HG03342 (cell line): Measurements from ENCODE around the gene ETV1.

Experiments
- ATAC-seq: cut with Tn5 transposase; IDR thresholded peaks from one replicate; pipeline ENCODE4 v1.9.1; 2021; ENCODE audit warnings: mild to moderate bottlenecking, moderate library complexity; ENCODE audit not compliant: unreplicated experiment

Gene ETV1

GRCh38 chr7:13989126-13989948, at the start of gene ETV1:
Gene ETV1, minus strand, starts transcription at chr7:13989666. Its CDS starts 614 bp downstream, at chr7:13989052.
- no peak for ATAC-seq

GRCh38 chr7:14024406-14024805, 34.9 kb upstream of the ETV1 start:
- ATAC-seq = no peak

DNA sequence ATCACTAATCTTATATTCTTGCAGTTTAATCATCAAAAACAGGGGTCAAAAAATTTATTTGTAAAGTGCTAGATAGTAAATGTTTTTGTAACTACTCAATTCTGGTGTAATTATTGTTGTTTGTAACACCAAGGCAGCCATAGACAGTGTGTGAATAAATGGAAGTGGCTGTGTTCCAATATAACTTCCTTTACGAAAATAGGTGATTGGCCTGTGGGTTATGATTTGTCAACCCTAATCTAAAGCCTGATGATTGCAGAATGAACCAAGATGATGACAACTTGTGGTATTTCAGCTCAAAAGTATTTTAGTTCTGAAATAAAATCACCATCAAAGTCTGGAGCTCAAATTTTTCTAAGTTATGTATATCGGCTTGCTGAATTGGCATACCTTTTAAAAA, 34.4 kb upstream of the ETV1 start:
- ATAC-seq = no peak

GRCh38 chr7:14023342-14023741, 33.9 kb upstream of the ETV1 start:
- ATAC-seq = no peak

DNA sequence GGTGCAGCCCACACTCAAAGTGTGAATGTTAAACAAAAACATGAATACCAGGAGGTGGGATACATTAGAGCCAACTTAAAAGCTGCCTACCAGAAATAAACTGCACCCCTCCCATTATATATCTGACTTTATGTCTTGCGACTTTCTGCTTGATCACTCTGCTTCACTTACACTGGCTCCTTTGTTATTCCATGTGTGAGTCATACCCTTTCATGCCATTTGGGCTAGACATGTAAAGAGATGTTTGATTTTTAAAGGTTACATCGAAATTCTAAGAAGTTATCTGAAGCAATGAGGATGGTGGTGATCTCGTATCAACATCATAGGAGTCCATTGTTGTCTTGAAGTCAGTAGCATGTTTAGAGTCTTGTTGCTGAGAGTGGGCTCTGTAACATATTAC, 31.6 kb upstream of the ETV1 start:
- ATAC-seq = no peak

GRCh38 chr7:14020339-14020900, 31.0 kb upstream of the ETV1 start:
- no peak for ATAC-seq

DNA sequence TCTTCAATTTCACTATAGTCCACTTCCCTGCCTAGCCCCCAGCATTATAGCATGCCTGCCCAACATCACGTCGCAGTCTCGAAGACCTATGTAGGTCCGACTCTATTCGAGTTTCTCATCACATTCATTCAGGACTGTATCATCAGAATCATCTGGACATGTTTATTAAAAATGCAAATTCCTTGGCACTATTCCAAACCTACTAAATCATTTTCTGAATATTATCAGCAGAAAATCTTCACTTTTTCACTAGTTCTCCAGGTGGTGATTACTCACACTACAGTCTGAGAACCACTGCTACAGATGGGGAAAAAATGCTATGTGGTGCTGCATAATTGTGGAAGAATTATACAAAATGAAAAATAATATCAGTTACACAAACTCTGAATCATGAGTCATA, 29.3 kb upstream of the ETV1 start:
- no peak for ATAC-seq

GRCh38 chr7:14016950-14017349, 27.5 kb upstream of the ETV1 start:
- no peak for ATAC-seq

- ATAC-seq = no peak
Measured at GRCh38 chr7:14013898-14014297, 24.4 kb upstream of the ETV1 start.

DNA sequence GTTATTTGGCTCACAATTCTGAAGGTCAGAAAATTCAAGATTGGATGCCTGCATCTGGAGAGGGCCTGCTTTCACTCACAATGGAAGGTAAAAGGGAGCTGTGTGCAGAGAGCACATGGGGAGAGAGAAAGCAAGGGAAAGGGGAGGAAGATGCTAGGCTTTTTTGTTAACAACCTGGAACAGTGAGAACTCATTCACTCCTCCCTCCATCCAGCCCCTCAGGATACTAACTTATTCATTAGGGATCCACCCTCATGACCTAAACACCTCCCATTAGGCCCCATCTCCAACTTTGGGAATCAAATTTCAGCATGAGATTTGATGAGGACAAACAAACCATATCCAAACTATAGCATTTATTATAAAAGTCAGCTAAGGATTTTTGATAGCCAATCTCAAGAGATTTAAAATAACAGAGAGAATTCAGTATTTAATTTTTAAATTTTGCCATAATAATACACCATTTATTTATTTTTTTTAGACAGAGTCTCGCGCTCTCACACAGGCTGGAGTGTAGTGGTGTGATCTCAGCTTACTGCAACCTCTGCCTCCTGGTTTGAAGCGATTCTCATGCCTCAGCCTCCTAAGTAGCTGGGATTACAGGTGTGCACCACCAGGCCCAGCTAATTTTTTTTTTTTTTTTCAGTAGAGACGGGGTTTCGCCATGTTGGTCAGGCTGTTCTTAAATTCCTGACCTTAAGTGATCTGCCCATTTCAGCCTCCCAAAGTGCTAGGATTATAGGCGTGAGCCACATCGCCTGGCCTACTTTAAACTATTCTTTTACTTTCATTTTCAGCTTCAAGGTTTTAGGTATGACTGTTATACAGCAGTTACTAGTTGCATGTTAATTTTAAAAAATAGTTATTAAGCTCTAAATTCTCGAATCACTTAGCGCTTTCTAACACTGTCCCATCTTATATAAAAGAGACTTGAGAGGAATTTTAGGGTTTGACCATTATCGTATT, 20.3 kb upstream of the ETV1 start:
- no peak for ATAC-seq

- ATAC-seq = no peak
Measured at GRCh38 chr7:14001139-14001538, 11.7 kb upstream of the ETV1 start.

- ATAC-seq = no peak
Measured at GRCh38 chr7:14000247-14000646, 10.8 kb upstream of the ETV1 start.

GRCh38 chr7:13998866-13999265, 9.4 kb upstream of the ETV1 start:
- no peak for ATAC-seq

DNA sequence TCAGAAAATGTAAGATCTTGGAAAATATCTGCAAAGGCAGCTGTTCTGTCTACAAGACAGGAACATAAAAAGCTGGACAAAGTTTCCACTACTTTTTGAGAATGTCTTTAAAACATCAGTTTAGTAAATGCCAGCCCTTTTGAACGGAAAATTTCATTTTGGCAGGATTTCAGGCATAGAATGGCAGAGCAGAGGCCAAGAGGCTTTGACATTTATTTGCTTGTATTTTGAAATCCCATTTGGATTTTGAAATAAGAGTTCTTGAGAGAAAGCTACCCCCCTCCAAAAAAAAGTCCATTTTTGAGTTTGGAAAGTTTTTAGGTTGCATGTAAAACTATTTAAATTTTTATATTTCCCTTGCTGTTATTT, 3.1 kb upstream of the ETV1 start:
- no peak for ATAC-seq

DNA sequence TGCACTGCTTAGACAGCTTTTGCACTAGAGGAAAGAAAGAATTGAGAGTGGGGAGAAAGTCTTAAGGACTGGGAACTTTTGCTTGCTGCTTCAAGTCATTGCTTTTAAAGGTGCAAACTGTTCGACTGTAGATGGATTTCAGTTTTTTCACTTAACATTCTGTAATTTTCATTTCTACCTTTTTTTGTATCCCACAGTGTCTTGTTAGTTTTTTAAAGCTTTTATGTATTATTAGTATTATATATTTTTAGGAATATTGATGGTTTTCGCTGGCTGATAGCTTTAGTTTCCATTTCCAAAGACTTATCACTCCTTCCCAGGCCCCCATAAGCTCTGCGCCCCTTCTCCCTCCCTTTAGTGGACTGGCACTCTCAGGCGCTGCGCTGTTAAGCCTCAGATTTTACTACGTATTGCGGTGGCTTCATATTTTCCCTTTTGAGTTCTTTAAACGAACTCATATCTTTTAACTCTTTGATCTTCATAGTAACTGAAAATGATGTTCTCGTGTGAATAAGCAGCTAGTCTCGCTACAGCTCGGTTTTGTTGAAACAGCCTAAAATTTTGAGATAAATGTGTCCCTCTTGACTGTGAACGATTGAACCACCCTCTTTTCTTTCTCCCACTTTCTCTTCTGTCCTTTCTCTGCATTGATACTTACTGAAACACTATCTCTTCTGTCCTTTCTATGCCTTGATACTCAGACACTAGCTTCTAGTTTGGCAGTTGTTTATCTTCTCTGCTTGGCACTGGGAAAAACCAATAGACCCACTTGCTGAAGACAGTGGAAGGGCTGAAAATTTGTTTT, 2.5 kb upstream of the ETV1 start:
- no peak for ATAC-seq

GRCh38 chr7:13990984-13991790, 1.7 kb upstream of the ETV1 start:
- ATAC-seq = peak; percentile 52

- peak; percentile 49 for ATAC-seq
Measured at GRCh38 chr7:13990319-13990983, 985 bp upstream of the ETV1 start.

GRCh38 chr7:13989949-13990305, 461 bp upstream of the ETV1 start:
- ATAC-seq = no peak

- ATAC-seq = no peak
Measured at GRCh38 chr7:13988731-13989125, 738 bp downstream of the ETV1 start.
